Activated naive CD4-positive, alpha-beta T cell treated with anti-CD3 and anti-CD28 coated beads, Interleukin-2, amount 50 U/mL, for 24 hours (primary cell): ENCODE results near the gene TOP3B.
A peak's percentile ranks its signal among the peaks of the same experiment; 100 is the strongest.

Source experiments
- H3K27ac Mint-ChIP-seq: one replicate; pipeline ENCODE4 v1.8.0; 2021; ENCODE audit warnings: mild to moderate bottlenecking, mixed read lengths
- H3K27me3 Mint-ChIP-seq: one replicate; pipeline ENCODE4 v1.8.0; 2021; ENCODE audit warnings: mixed read lengths
- H3K36me3 Mint-ChIP-seq: one replicate; pipeline ENCODE4 v1.8.0; 2021; ENCODE audit warnings: mixed read lengths
- H3K4me1 Mint-ChIP-seq: one replicate; pipeline ENCODE4 v1.8.0; 2021; ENCODE audit warnings: mixed read lengths
- H3K4me3 Mint-ChIP-seq: one replicate; pipeline ENCODE4 v1.8.0; 2021; ENCODE audit warnings: mild to moderate bottlenecking, mixed read lengths
- H3K9me3 Mint-ChIP-seq: one replicate; pipeline ENCODE4 v1.8.0; 2021; ENCODE audit warnings: mixed read lengths

Gene TOP3B

DNA sequence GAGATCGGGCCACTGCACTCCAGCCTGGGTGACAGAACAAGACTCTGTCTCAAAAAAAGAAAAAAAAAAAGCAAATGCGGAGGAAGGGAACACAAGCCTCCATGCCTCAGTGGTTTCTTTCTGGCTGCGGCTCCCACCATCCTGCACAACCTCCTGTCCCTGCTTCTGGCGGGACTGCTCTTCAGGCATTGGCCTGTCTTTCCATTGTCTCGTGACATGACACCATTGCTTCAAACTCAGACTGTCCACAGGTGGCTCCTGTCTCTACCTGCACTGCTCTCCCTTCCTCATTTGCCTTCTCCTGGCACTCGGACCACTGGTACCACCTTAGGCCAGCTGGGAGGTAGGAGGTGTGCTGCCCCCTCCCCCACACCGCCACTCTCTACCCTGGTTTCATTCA lies 19.3 kb downstream of the TOP3B start:
- H3K4me3 Mint-ChIP-seq: no peak overlapping the region
- H3K36me3 Mint-ChIP-seq: peaks cover 3% of the 10 kb centered on the region
- H3K27ac Mint-ChIP-seq: no peak overlapping the region
- H3K4me1 Mint-ChIP-seq: no peaks in the 10 kb centered on the region
- no peaks in the 10 kb centered on the region for H3K9me3 Mint-ChIP-seq
- no peaks in the 10 kb centered on the region for H3K27me3 Mint-ChIP-seq

DNA sequence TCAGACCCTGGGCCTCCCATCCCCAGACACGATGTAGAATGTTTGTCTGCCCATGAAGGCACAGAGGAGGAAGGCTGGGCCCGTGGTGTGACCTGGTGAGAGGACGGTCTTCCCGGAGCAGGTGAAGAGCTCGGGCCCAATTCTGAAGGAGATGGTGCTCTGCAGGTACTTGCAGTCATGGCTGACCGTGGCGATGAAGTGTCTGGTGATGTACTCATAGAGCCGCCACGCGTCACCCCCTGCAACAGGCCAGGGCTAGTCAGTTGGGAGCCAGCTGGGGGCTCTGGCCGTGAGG lies 20.0 kb downstream of the TOP3B start:
- Mint-ChIP-seq H3K27ac (no peak overlapping the region), H3K9me3 (no peaks in the 10 kb centered on the region), H3K27me3 (no peaks in the 10 kb centered on the region), H3K4me3 (no peak overlapping the region), H3K36me3 (peaks cover 3% of the 10 kb centered on the region), H3K4me1 (no peaks in the 10 kb centered on the region)

- Mint-ChIP-seq H3K9me3 (no peaks in the 10 kb centered on the region), H3K27me3 (no peaks in the 10 kb centered on the region), H3K4me1 (no peaks in the 10 kb centered on the region), H3K4me3 (no peak overlapping the region), H3K27ac (no peak overlapping the region), H3K36me3 (peaks cover under 1% of the 10 kb centered on the region)
Measured at GRCh38 chr22:21961886-21962654, 20.5 kb downstream of the TOP3B start.

GRCh38 chr22:21961127-21961867 lies 21.3 kb downstream of the TOP3B start:
- Mint-ChIP-seq H3K9me3 (no peaks in the 10 kb centered on the region), H3K4me3 (no peak overlapping the region), H3K36me3 (no peaks in the 10 kb centered on the region), H3K27ac (no peak overlapping the region), H3K4me1 (no peaks in the 10 kb centered on the region), H3K27me3 (no peaks in the 10 kb centered on the region)

- Mint-ChIP-seq H3K27ac (no peak overlapping the region), H3K36me3 (no peaks in the 10 kb centered on the region), H3K4me1 (no peaks in the 10 kb centered on the region), H3K27me3 (no peaks in the 10 kb centered on the region), H3K4me3 (no peak overlapping the region), H3K9me3 (no peaks in the 10 kb centered on the region)
Measured at GRCh38 chr22:21960200-21961126, 22.1 kb downstream of the TOP3B start.

DNA sequence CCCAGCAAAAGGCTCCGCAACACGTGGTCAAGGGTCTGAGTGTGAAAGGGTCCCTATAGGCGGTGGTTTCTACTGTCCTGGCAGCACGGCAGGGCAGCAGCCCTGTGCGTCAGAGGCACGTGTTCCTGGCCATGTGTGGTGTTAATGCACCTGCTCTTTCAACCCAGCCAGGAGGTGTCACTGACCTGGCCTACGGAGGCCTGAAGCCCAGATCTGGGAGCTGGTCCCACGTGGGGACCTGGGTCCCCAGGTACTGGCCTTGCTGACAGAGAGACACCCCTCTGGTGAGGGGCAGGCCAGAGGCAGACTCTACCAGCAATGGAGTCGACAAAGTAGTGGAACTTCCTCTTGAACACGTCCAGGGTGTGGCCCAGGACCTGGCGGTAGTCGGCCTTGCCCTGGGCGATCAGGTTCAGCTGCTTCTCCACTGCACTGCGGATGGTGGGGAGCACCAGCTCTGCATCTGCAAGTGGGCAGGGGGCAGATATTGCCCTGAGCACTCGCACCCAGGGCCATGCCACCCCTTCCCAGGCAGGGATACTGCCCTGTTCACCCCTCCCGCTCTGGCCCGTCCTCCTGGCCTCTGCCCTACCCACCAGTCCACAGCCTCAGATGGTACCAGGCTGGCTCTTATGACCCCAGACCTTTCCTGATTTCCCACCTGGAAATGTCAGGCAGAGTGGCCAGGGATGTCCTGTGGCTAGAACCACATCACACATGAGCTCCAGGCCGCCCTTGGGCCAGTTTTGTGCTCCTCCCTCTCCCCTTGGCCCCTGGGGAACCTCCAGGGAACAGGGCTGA lies 23.1 kb downstream of the TOP3B start:
- no peaks in the 10 kb centered on the region for H3K36me3 Mint-ChIP-seq
- H3K27ac Mint-ChIP-seq: no peak overlapping the region
- no peaks in the 10 kb centered on the region for H3K4me1 Mint-ChIP-seq
- no peaks in the 10 kb centered on the region for H3K9me3 Mint-ChIP-seq
- H3K27me3 Mint-ChIP-seq: no peaks in the 10 kb centered on the region
- no peak overlapping the region for H3K4me3 Mint-ChIP-seq

GRCh38 chr22:21958360-21959273 lies 24.0 kb downstream of the TOP3B start:
- Mint-ChIP-seq H3K4me1 (no peaks in the 10 kb centered on the region), H3K9me3 (no peaks in the 10 kb centered on the region), H3K4me3 (no peak overlapping the region), H3K27ac (no peak overlapping the region), H3K27me3 (no peaks in the 10 kb centered on the region), H3K36me3 (no peaks in the 10 kb centered on the region)

DNA sequence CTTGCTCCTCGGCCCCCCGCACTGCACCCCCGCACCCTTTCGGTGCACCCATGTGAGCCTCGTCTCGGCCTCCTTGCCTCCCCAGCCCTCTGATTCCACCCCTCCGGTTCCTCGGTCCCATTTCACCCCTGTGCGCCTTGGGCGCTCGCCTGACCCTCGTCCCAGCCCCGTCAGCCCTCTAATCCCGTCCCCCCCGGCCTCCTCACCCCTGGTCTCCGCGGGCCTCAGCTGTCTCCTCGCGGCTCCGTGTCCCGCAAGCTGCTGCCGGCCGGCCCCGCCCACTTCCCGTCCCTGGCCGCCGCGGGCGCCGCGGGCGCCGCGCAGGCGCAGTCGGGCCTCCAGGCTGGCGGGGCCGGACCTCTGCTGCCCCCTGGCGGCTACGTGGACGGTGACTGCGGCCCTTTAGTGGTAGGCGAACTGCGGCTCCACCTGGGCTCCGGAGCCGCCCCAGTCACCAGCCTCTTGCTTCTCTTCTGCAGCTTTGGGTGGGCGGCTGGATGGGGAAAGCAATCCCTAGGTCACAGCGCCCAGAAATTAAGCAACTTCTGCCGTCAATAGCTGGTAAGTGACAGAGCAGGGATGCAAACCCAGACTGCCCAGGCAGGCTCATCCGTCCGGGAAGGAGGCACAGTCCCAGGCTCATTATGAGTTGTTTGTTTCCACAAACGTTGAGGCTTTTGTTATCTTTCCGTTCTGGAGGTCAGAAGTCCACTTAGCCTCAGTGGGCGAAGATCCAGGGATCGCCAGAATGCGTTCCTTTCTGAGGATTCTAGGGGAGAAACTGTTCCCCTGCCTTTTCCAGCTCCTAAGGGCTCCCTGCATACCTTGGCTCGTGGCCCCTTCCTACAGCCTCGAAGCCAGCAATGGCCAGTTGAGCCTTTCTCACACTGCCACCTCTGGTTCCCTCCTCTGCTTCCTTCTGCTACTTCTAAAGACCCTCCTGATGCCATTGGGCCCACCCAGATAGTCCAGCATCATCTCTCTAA lies 29.7 kb downstream of the TOP3B start, which contains the start of gene PPM1F:
Gene PPM1F (minus strand): TSS at position 263 of the 986 bp plus-strand sequence. CDS start 6,800 bp downstream, outside the sequence.
- H3K4me3 Mint-ChIP-seq: peak within 1 kb of the TSS; percentile 86
- H3K27ac Mint-ChIP-seq: peak within 1 kb of the TSS; percentile 62
- H3K4me1 Mint-ChIP-seq: peaks cover 22% of the 10 kb centered on the region
- no peaks in the 10 kb centered on the region for H3K36me3 Mint-ChIP-seq
- H3K9me3 Mint-ChIP-seq: no peaks in the 10 kb centered on the region
- no peaks in the 10 kb centered on the region for H3K27me3 Mint-ChIP-seq

DNA sequence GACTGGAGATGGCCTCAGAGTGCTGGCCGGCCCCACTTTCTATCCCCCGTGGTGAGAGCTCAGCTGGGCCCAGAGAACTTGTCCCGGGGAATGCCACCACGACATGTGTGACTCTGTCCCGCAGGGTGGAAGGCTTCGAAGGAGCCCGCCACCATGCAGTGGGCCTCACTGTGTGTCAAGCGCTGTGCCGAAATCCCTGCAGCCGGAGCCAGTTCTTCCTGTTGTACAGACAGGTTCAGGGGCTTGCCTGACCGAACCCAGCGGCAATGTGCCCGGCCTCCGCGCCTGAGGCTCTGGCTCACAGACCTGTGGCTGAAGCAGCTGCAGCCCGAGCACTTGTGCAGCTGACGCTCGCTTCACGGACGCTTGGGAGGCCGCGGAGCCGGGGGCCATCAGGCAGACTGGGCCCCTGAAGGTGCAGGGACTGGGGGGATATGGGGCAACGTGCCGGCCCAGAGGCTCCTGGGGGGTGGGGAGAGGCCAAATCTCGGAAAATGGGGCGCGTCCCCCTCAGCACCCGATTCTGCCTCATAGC lies 30.6 kb downstream of the TOP3B start:
- Mint-ChIP-seq H3K36me3 (no peaks in the 10 kb centered on the region), H3K27ac (no peak overlapping the region), H3K9me3 (no peaks in the 10 kb centered on the region), H3K27me3 (no peaks in the 10 kb centered on the region), H3K4me1 (peaks cover 30% of the 10 kb centered on the region), H3K4me3 (peak overlapping the region; percentile 86)

DNA sequence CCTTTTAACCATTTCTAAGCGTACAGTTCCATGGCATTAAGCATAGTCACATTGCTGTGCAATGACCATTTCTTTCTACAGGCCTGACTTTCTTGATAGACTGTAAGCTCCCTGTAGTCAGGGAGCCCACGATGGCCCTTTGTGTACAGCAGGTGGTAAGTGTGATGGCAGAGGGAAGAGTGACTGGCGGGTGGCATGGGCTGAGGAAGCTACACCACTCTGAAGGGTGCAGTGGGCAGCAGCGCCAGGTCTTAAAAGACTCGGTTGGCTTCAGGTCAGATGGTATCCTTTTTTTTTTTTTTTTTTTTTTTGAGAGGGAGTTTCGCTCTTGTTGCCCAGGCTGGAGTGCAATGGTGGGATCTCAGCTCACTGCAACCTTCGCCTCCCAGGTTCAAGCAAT lies 31.5 kb downstream of the TOP3B start:
- Mint-ChIP-seq H3K4me3 (peak overlapping the region; percentile 79), H3K4me1 (peaks cover 33% of the 10 kb centered on the region), H3K27me3 (no peaks in the 10 kb centered on the region), H3K9me3 (no peaks in the 10 kb centered on the region), H3K27ac (peak overlapping the region; percentile 23), H3K36me3 (no peaks in the 10 kb centered on the region)

DNA sequence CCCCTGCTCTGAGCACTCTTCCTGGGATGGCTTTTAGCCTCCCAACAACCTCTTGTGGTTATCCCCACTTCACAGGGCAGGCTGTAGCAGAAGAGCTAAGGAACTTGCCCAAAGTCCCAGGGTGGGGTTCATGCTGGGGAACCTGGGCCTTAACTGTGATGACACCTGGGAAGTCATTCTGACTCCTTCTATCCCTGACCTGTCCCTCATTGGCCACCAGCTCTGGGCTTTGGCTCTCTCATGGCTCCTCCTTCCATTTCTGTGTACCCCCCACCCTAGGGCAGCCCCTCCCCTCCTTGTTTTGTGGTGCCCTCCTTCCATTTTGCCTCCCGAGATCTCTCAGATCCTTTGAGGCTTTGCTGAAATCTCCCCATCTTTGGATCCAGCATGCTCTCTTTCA lies 32.6 kb downstream of the TOP3B start:
- no peaks in the 10 kb centered on the region for H3K36me3 Mint-ChIP-seq
- H3K4me3 Mint-ChIP-seq: no peak overlapping the region
- peaks cover 34% of the 10 kb centered on the region for H3K4me1 Mint-ChIP-seq
- H3K9me3 Mint-ChIP-seq: no peaks in the 10 kb centered on the region
- H3K27me3 Mint-ChIP-seq: no peaks in the 10 kb centered on the region
- no peak overlapping the region for H3K27ac Mint-ChIP-seq

DNA sequence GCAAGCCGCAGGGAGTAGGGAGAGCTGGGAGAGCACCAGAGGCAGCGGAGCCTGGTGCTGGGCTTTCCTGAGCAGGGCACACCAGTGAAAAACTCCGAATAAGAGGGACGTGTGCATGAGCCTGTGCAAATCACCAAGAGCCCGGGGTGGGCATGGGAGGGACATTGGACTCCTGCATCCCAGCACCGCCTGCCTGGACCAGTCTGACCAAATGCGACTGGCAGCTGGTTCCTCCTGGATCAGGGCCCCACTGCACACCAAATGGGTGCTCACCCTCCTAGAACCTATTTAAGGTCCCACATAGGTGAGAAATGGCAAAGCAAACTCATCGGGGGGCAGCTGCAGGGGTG lies 33.0 kb downstream of the TOP3B start:
- H3K27me3 Mint-ChIP-seq: no peaks in the 10 kb centered on the region
- H3K36me3 Mint-ChIP-seq: no peaks in the 10 kb centered on the region
- H3K4me1 Mint-ChIP-seq: peaks cover 34% of the 10 kb centered on the region
- H3K27ac Mint-ChIP-seq: no peak overlapping the region
- H3K9me3 Mint-ChIP-seq: no peaks in the 10 kb centered on the region
- H3K4me3 Mint-ChIP-seq: no peak overlapping the region

GRCh38 chr22:21948824-21949568 lies 33.6 kb downstream of the TOP3B start:
- H3K27me3 Mint-ChIP-seq: no peaks in the 10 kb centered on the region
- no peaks in the 10 kb centered on the region for H3K36me3 Mint-ChIP-seq
- H3K4me1 Mint-ChIP-seq: peaks cover 34% of the 10 kb centered on the region
- H3K4me3 Mint-ChIP-seq: no peak overlapping the region
- no peaks in the 10 kb centered on the region for H3K9me3 Mint-ChIP-seq
- H3K27ac Mint-ChIP-seq: no peak overlapping the region
